B cell (primary cell): Measurements from ENCODE around the gene CPOX. TPM values are rescaled to one million over a fixed set of nuclear protein-coding genes. Genes with fewer than 3 reads are reported as not detected.

Experiments
- ATAC-seq: fragments of 200-7000 bp; cut with Tn5 transposase; one replicate; pipeline ENCODE4 v1.10.0; 2021; ENCODE audit warnings: low read depth, mild to moderate bottlenecking, moderate number of reproducible peaks, moderate library complexity
- CTCF ChIA-PET: fragments of 350-600 bp; sonication (Branson Sonifier 250); formaldehyde crosslinking; loops from one replicate; lab custom pipeline; 2021; ENCODE audit warnings: antibody characterized with exemption, inconsistent platforms; lab: Charles Lee
- POLR2A ChIA-PET: fragments of 350-600 bp; sonication (Branson Sonifier 250); formaldehyde crosslinking; loops from one replicate; lab custom pipeline; 2021; ENCODE audit warnings: antibody characterized with exemption; lab: Charles Lee
- DNase-seq: peaks from one replicate; pipeline ENCODE4 v3.0.0; 2013
- H2AFZ ChIP-seq: 2 replicates; pipeline ENCODE4 v1.6.1; 2012; ENCODE audit warnings: mild to moderate bottlenecking, low read depth, low read length; ENCODE audit not compliant: insufficient read depth, poor library complexity, severe bottlenecking
- H3K27ac ChIP-seq, 2 donors: 1 replicate in 1 of 2; 2 replicates in 1 of 2; pipeline ENCODE4 v1.5.1; 2012 to 2013; ENCODE audit warnings: low read length in 2 of 2, mild to moderate bottlenecking in 2 of 2, moderate library complexity in 1 of 2
- H3K27me3 ChIP-seq, 4 experiments: fragments of 200-600 bp in 1 of 4; sonication (generic) in 1 of 4; replicated peaks in 1 of 4; 1 replicate in 2 of 4; 2 replicates in 2 of 4; pipeline versions ENCODE4 v1.6.1 to v1.7.0; 2013 to 2016; ENCODE audit warnings: low read length in 3 of 4, mild to moderate bottlenecking in 2 of 4, mixed read lengths in 1 of 4, moderate library complexity in 1 of 4; ENCODE audit not compliant: insufficient read depth in 4 of 4, control insufficient read depth in 3 of 4; ENCODE audit errors: control extremely low read depth in 1 of 4
- H3K36me3 ChIP-seq, 2 experiments: replicated peaks in 1 of 2; 1 replicate in 1 of 2; 2 replicates in 1 of 2; pipeline versions ENCODE4 v1.6.1 to v1.7.1; 2013; ENCODE audit warnings: low read length in 1 of 2; ENCODE audit not compliant: insufficient read depth in 2 of 2, control insufficient read depth in 1 of 2; ENCODE audit errors: control extremely low read depth in 1 of 2, extremely low read depth in 1 of 2
- H3K4me1 ChIP-seq, 2 donors: fragments of 200-600 bp in 1 of 2; sonication (generic) in 1 of 2; 1 replicate in 1 of 2; 2 replicates in 1 of 2; pipeline versions ENCODE4 v1.5.1 to v1.6.1; 2013 to 2017; ENCODE audit warnings: low read length in 2 of 2; ENCODE audit not compliant: control insufficient read depth in 2 of 2, insufficient read depth in 2 of 2
- H3K4me2 ChIP-seq: replicated peaks from 2 replicates; pipeline ENCODE3; 2012; ENCODE audit warnings: mild to moderate bottlenecking, low read depth, low read length; ENCODE audit not compliant: poor library complexity, severe bottlenecking
- H3K4me3 ChIP-seq, 5 experiments: fragments of 200-600 bp in 1 of 5; sonication (generic) in 1 of 5; 1 replicate in 3 of 5; 2 replicates in 2 of 5; pipeline versions ENCODE4 v1.5.1 to v1.7.0; 2011 to 2016; ENCODE audit warnings: low read length in 4 of 5, mild to moderate bottlenecking in 4 of 5, low read depth in 2 of 5, control low read depth in 1 of 5, moderate library complexity in 1 of 5; ENCODE audit not compliant: insufficient read depth in 1 of 5; ENCODE audit errors: control extremely low read depth in 1 of 5, extremely low read depth in 1 of 5
- H3K79me2 ChIP-seq: fragments of 200-600 bp; sonication (generic); one replicate; pipeline ENCODE4 v1.6.0; 2016; ENCODE audit warnings: low read length; ENCODE audit not compliant: control insufficient read depth, insufficient read depth
- H3K9ac ChIP-seq: fragments of 200-600 bp; sonication (generic); 2 replicates; pipeline ENCODE4 v1.6.1; 2017; ENCODE audit warnings: mild to moderate bottlenecking, low read length, moderate library complexity
- H3K9me3 ChIP-seq, 3 donors: one replicate each; pipeline versions ENCODE4 v1.6.1 to v1.7.1; 2013; ENCODE audit warnings: low read length in 2 of 3; ENCODE audit not compliant: control insufficient read depth in 2 of 3, insufficient read depth in 1 of 3; ENCODE audit errors: control extremely low read depth in 1 of 3
- H4K20me1 ChIP-seq: 2 replicates; pipeline ENCODE4 v1.6.0; 2012; ENCODE audit warnings: mild to moderate bottlenecking, low read length; ENCODE audit not compliant: insufficient read depth, control insufficient read depth, poor library complexity, severe bottlenecking
- H3K27ac Mint-ChIP-seq: one replicate; pipeline ENCODE4 v1.8.0; 2021; ENCODE audit warnings: mixed read lengths
- H3K27me3 Mint-ChIP-seq: one replicate; pipeline ENCODE4 v1.8.0; 2021; ENCODE audit warnings: mixed read lengths
- H3K4me1 Mint-ChIP-seq: one replicate; pipeline ENCODE4 v1.8.0; 2021; ENCODE audit warnings: mixed read lengths
- H3K4me3 Mint-ChIP-seq: one replicate; pipeline ENCODE4 v1.8.0; 2021; ENCODE audit warnings: mixed read lengths
- H3K9me3 Mint-ChIP-seq: one replicate; pipeline ENCODE4 v1.8.0; 2022; ENCODE audit warnings: mixed read lengths; ENCODE audit not compliant: insufficient read depth
- CTCF ChIP-seq: fragments of 200-600 bp; IDR thresholded peaks from one replicate; pipeline ENCODE4 v1.8.0; 2022; ENCODE audit warnings: antibody characterized with exemption, mild to moderate bottlenecking
- EZH2 ChIP-seq: IDR thresholded peaks from 2 replicates; pipeline ENCODE4 v1.6.1; 2012; ENCODE audit warnings: borderline replicate concordance, low read depth, mild to moderate bottlenecking, moderate library complexity, low read length; ENCODE audit not compliant: insufficient read depth, poor library complexity, severe bottlenecking
- WGBS: methylation state at CpG from one replicate; pipeline ENCODE4 v1.1.5; 2013; ENCODE audit warnings: missing lambda C conversion rate; ENCODE audit not compliant: insufficient coverage; 5-methylcytosine and 5-hydroxymethylcytosine counted together
- intact Hi-C: fragments of 100-400 bp; cut with micrococcal nuclease; formaldehyde crosslinking; loops from one replicate; pipeline ENCODE4 v1.10.0; 2022
- polyA plus RNA-seq: library from polyadenylated mRNA; depleted of rRNA; stranded (reverse); fragments of >200 nt; gene quantifications from 2 replicates; pipeline ENCODE4 v1.2.3, GENCODE V29; 2012
- total RNA-seq, 2 donors: library from RNA; stranded (reverse); fragments of 120-200 nt in 1 of 2; gene quantifications; 1 replicate in 1 of 2; 2 replicates in 1 of 2; pipeline versions ENCODE4 v1.2.3 to v1.2.4, GENCODE V29; 2013 to 2022

The CPOX gene
- total and polyA plus RNA-seq, 2 donors (not counting 1 experiment from before 2014, with no cell fraction given), result 6.8 to 17.5 TPM

GRCh38 chr3:98563661-98564281 lies 29.6 kb downstream of the CPOX start:
- Mint-ChIP-seq H3K4me3 (peak overlapping the region; percentile 39), H3K27ac (peak overlapping the region; percentile 56), H3K4me1 (peaks cover 22% of the 10 kb centered on the region), H3K27me3 (no peaks in the 10 kb centered on the region), H3K9me3 (no peaks in the 10 kb centered on the region)
- H3K9me3 ChIP-seq, result no peaks in the 10 kb centered on the region
- no peak overlapping the region for H3K4me3 ChIP-seq
- ChIA-PET POLR2A (interaction anchor here (1.0 kb wide), 2 partner anchors 25 to 41 kb away, joined by 3 read pairs; partner anchors contain the start of gene CLDND1), CTCF (interaction anchor here (1.1 kb wide), 2 partner anchors 9 to 542 kb away, joined by 3 to 4 read pairs; no protein-coding TSS in a partner anchor)
- no peaks in the 10 kb centered on the region for H3K36me3 ChIP-seq
- H3K27ac ChIP-seq, result peak overlapping the region; percentile 31 to 44
- DNase-seq (peak; percentile 49), ATAC-seq (peak; percentile 51)
- TF ChIP-seq EZH2 (no peak), CTCF (no peak)
- no peaks in the 10 kb centered on the region for H3K79me2 ChIP-seq
- H3K4me2 ChIP-seq, result peak overlapping the region; percentile 38
- no peaks in the 10 kb centered on the region for H3K27me3 ChIP-seq
- peak overlapping the region; percentile 26 for H2AFZ ChIP-seq
- H3K9ac ChIP-seq, result no peak overlapping the region
- H4K20me1 ChIP-seq, result no peaks in the 10 kb centered on the region
- peaks cover 3 to 22% of the 10 kb centered on the region in 2 donors for H3K4me1 ChIP-seq
- intact Hi-C loops, result no loop called here
- 96% methylated on average over 2 of the region's 4 CpGs for WGBS
